Fibroblast of skin of right biceps (primary cell): ENCODE data around the gene ZNF319.

Source experiments
- DNase-seq: peaks from one replicate; pipeline ENCODE4 v3.0.0-alpha.2; 2013

ZNF319 gene

DNA sequence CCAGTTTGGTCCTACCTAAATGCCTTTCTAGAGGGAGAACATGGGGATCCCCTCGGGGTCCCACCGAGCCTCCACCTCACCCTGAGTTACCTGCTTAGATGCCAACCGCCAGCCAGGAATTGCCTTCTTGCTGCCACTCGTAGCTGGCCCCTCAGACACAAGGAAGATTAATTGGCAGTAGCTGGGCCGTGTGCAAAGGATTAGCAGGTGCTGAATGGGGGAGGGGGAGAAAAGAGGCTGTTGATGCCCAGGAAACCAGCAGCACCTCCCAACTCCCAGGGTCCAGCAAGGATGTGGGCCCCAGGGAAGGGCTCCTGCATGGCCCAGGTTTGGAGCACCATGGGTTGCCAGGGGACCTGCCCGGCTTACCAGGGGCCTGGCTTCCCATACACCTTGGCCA, 29.5 kb downstream of the ZNF319 start, which contains the start of gene CNGB1:
TSS of gene CNGB1 (minus strand) at position 159 of the 400 bp plus-strand sequence. CDS start 3,842 bp downstream, outside the sequence.
- DNase-seq = no peak

DNA sequence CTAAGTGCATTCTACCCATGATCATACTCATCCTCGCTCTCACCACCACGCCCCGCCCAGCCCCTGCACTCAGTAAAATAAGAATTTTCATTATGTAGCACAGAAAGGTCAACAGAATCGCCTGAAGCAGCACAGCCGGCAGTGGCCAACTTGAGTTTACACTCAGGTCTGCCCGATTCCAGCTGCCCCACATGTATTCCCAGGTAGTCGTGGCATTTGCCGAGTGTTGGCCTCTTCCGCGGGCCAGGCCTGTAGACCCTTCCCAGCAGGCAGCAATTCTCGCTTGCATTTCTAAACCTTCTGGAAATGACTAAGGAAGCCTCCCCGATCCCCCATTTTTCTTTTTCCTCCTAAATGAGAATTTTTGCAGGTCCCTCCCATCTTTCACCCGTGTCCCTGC, 30.2 kb downstream of the ZNF319 start:
- no peak for DNase-seq

DNA sequence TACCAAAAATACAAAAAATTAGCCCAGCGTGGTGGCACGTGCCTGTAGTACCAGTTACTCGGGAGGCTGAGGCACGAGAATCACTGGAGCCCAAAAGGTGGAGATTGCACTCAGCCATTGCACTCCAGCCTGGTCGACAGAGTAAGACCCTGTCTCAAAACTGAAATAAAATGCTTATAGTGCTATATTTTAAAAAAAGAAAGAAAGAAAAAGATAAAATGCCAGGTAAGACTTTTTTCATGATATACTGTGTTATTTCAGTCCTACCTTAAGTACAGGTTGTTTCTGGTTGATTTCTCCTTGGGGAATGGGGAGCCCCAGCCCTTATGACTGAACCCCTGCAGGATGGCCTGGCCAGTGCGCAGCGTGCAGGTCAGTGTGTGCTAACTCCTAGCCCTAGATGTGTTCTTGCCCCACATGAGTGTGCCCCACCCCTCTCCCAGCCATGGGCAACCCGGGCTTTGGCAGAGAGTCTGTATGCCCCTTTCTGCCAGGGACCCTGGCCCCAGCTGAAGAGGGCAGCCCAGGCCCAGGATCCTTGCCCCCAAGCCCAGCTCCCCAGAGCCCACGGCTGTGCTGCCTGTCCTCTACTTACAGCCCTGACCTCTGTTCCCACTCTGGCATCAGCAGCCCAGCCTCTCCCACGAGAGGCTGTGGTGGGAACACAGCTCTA, 30.9 kb downstream of the ZNF319 start:
- DNase-seq = no peak

DNA sequence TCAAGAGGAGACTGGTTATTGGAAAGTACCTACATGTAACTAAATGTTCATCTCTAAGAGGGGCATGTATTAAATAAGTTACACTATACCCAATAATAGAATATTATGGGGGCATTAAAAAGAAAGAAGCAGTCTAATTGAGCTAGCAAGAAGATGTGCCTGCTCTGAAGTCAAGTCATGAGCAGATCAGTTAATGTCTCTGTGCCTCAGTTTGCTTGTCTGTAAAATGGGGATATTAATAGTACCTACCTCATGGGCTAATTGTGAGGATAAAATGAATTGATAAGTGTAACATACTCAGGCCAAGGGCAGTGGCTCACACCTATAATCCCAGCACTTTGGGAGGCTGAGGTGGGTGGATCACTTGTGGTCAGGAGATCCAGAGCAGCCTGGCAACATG, 32.6 kb downstream of the ZNF319 start:
- DNase-seq = no peak

DNA sequence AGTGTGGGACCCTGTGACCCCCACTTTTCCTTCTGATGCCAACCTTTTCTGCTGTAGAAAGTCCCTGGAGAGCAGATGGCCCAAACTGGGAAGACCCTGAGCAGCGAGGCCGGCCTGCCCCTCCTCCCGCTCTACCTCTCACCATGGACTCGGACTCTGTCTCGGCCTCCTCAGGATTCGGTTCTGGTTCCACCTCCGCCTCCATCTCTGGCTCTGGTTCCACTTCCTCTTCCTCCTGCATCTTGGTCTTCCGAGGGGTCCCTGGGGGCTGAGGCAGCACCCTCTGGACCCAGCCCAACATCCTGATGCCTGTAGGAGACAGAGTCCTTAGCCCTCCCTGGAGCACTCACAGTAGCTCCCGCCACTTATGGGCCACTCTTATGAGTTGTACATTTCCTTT, 33.5 kb downstream of the ZNF319 start:
- DNase-seq = no peak

DNA sequence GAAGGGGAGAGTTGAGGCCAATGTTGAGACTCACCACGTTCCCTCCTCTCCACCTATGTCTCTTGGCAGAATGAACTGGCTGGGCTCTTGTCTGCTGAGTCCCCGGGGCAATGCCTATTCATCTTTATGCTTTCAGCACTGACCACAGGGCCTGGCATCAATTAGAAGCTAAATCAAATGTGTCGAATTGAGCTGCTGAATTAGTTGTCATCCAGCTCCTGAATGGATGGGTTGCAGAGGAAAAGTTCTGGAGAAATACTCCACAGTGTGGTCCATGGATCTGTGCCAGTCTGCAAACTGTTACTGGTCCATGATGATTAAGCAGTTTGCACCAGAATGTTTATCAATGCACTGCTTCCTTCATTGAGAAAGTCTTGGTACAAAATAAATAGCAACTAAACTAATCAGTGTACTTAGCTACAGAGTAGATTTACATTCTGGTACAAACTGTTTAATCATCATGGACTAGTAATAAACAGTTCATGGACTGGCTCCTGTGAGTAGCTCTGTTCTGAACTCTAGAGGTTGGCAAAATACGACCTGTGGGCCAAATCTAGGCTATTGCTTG, 34.2 kb downstream of the ZNF319 start:
- DNase-seq = no peak

DNA sequence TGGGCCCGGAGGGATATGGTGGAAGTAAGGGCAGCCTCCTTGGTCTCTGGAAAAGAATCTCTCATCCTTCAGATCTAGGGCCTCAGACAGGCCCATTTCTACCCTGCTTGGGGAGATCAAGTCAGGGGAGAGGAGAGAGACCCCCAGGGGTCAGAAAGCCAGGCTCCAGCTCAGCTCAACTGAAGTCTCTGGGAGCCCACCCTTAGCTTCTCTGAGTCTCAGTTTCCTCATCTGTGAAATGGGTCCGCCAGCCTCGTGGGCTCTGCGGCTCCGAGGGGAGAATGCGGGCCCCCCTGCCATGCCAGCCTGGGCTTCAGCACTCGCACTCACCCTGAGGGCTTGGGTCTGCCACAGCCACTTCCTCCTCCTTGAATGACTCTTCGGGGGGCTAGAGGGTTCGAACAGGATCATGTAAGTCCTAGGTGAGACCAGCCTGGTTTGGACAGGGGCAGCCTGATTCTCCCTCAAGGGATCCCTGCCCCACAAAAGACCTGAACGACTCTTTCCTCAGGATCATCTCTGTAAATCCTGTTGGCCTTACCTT, 36.2 kb downstream of the ZNF319 start:
- DNase-seq = no peak

DNA sequence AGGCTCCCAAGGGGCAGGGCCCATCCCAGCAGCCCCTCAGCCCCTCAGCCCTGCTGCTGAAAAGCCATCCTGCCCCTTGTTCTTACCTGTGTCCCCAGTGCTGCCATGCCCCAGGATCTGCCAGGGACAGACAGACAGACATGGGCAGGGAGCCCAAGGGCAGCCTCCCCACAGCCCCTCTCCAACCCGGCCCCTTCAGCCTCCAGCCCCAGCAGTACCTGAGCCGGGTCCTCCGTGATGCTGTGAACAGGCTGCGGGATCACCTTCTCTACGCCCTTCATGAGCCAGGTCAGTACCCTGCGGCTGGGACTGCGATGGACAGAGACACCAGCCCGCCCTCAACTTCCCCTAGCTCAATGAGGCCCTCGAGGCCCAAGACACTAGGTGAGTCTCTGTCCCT, 37.7 kb downstream of the ZNF319 start:
- no peak for DNase-seq

DNA sequence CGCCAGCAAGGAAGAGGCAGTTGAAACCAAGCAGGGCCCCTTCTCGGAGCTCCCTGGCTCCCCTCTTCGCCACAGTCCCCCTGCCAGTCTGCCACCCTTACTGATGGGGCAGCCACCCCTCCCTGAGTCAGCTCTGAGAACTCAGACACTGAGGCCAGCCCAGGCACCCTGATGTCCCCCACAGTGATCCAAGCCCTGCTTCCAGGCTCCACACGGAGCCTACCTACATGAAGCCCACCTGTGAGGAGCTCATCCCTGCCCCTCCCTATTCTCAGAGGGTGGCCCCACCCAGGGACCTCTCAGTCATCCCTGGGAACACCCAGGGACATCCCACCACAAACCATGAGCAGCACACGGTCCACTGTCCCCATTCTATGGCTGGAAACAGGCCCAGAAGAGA, 38.4 kb downstream of the ZNF319 start:
- no peak for DNase-seq

DNA sequence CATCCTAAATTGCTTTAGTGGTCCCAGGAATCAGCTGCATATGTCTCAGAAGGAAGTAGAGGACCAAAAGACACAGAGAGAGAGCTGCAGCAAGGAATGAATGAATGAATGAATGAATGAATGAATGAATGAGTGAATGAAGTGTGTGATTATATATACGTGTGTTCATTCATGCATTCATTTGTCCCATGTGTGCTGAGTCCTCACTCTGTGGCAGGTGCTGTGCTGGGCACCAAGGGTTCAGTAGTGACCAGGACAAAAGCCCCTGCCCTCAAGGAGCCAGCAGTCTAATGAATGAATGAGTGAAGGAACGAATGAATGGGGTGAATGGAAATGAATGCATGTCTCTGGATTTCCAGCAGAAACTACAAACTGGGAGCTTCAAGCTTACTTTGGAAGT, 38.9 kb downstream of the ZNF319 start:
- no peak for DNase-seq

DNA sequence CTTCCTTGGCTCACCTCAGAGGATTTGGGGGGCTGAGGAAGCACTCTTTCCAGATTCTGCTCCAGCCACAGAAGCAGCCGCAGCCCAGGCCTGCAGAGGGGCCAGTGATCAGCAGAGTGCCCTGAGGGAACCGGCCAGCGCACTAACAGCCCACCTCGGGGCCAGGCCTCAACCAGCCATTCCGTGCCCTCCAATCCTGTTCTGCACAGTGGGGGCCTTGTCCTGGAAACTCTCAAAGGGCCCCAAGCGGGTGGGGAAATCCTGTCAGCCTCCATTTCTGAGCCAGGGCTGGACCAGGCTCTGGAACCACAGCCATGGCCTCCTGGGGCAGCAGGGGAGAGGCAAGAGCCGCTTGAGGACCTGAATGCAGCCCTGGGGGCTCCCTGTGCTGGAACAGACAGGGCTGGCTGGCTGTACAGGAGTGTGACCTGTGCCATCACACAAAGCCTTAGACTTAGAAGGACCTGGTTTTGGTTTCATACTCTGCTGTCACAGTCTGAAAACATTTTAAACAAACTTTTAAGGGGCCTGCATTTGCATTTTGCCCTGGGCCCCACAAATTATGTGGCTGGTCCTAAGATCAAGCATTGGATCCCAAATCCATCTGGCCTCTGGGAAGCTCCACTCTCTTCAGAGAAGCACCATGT, 39.5 kb downstream of the ZNF319 start:
- no peak for DNase-seq

DNA sequence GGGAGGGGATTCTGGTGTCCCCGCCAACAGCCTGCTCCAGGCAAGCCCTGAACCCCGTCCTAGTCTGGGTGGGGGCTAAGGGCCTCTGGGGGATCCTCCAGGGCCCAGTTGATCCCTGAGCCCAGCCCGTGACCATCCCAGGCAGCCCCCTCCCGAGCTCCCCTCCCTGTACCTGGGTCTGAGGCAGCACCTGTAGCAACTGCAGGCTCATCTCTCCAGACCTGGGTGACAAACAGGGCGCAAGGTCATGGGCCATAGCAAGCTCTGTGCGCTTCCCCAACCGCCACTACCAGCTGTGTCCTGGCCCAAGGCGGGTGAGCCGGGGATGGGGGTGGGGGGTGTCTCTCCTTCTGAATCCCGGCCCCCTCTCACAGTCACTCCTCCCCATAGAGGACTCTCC, 40.2 kb downstream of the ZNF319 start:
- no peak for DNase-seq

DNA sequence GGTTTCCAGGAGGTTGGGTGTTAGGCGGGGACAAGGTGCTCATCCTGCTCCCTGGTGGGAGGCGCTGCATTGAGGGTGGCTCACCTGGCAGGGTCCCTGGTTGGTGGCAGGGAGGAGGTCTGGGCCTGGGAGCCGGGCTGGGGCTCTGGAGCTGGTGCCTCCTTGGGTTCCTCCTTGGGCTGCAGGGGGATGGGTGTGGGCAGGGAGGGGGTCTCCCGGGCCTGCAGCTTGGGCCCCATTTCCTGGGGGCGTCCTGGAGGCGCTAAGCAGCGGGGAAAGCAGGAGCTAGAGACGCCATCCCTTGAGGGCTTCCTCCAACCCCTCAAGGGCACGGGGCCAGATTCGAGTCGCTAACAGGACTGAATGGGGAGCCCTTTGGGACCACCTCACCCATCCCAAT, 40.7 kb downstream of the ZNF319 start:
- DNase-seq = no peak

DNA sequence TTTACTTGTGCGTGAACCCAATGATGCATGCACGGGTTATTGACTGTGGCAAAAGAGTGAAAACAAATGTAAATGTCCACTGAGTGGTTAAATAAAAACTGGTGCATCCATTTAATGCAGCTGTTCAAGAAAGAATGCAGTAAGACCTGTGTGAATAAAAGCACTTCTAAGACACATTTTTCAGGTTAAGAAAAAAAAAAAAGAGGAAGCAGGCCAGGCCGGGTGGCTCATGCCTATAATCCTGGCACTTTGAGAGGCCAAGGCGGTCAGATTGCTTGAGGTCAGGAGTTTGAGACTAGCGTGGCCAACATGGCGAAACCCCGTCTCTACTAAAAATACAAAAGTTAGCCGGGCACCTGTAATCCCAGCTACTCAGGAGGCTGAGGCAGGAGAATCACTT, 41.4 kb downstream of the ZNF319 start:
- DNase-seq = no peak

DNA sequence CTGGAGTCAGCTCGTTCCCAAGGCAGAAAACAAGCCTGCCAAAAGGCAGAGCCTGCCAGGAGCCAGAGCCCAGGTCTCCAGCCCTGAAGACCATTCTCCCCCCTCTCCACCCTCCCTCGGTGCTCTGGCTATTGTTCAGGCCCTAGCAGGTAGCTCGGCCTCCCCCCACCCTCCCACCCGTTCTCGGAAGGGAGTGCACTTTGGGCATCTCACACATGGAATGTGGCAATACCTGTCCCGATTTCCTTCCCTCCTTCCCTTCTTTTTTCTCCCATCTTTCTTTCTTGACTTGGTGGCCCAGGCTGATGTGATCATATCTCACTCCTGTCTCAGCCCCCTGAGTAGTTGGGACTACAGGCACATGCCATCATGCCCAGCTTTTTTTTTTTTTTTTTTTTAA, 41.9 kb downstream of the ZNF319 start:
- no peak for DNase-seq

DNA sequence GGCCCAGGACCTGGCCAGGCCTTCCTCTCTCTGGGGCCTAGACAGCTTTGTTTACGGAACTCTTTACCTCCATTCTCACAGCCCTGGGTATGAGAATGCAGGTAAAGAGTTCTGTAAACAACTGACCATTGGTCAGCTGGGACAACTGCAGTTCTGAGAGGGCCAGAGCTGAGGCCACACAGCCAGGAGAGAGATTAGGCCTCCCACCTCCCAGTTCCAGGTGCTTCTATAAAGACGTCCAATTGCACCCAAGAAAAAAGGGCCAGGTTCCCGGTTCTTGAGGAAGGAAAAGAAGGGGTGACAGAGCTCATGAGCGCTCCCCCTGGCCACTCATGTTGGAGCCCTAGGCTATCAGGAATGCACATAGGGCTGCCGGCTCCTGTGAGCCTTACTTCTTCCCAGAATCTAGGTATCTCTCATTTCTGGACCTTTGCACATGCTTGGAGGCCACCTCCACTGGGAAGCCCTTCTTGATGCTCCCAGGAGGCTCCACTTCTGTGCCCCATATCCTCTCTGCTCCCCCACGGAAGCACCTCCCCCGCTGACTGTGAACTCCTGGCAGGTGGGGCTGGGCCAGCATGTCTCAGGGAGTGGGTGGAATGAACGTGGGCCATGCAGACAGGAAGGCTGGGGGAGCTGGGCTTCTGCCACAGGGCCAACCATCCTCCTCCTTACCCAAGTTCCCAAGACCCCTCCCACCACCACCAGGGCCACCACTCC, 42.6 kb downstream of the ZNF319 start:
- DNase-seq = no peak

DNA sequence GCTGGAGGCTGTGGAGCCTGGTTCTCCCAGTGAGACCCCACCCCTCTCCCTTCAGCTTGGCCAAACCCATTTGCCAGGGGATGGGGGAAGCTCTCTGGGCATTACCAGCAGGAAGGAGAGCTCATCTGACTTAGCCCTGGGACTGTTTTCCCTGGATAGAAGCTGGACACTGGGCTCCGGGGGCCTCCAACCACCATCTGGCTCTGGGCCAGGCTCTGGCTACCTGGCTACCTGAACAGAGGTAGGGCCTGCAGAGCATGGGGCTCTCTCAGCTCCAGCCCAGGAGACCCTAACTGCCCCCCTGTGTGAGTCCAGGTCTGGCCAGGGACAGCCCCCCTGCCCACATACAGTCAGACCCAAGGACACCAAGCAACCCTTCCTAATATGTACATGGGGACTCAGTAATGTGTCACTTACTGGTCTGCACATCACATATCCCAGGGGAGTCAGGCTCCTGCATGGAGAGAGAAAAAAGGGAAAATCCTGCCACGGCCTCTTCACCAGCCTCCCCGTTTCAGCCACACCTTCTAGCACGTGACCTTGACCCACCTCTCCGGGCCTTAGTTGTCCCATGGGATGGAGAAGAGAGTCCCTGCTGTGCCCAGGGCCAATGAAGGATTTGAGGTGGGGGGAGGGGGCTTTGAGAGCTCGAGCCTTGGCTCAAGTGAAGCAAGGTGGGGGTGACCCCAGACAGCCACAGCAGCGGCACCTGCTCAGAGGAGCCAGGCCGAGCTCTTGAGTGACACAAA, 43.4 kb downstream of the ZNF319 start:
- DNase-seq = no peak

DNA sequence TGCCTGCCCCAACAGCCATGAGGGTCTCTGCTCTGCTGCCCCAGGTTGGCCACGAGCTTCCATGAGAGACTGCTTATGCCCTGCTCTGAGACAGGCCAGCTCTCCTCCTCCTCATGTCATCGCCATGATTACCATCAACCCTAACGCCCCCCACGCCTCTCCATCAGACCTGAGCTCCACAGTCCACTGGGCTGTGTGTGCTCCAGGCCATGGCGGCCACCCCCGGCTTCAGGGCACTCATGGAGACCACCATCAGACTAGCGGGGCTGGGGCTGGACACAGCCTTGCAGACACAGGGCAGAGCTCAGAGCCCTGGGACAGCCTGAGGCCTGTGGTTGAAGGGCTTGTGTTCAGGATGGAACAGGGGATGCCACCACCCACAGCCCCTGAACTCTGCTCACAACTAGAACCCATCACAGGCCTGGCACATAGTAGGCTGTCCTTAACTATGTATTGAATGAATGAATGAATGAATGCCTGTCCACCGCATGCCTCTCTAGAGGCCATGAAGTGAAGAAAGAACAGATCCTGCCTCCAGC, 44.1 kb downstream of the ZNF319 start:
- DNase-seq = no peak

DNA sequence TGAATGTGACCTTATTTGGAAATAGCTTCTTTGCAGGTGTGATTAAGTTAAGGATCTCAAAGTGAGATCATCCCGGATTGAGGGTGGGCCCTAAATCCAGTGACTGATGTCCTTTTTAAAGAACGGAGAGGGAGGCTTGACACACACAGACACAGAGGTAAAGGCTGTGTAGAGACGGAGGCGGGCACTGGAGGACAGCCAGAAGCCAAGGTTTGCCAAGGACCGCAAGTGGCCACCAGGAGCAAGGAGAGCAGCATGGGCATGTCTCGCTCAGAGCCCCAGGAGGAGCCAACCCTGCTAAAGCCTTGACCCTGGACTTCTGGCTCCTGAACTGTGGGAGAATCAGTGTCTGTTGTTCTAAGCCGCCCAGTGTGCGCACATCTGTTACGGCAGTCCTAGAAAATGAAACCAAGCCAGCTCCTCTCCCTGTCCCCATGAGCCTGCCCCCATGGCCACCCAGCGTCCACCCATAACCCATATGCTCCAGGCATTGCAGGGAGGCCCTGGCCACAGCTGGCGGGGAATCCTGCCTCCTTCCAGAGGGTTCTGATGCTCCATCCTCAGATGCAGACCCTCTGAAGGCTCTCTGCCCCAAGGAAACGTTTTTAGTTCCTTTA, 44.8 kb downstream of the ZNF319 start:
- no peak for DNase-seq

DNA sequence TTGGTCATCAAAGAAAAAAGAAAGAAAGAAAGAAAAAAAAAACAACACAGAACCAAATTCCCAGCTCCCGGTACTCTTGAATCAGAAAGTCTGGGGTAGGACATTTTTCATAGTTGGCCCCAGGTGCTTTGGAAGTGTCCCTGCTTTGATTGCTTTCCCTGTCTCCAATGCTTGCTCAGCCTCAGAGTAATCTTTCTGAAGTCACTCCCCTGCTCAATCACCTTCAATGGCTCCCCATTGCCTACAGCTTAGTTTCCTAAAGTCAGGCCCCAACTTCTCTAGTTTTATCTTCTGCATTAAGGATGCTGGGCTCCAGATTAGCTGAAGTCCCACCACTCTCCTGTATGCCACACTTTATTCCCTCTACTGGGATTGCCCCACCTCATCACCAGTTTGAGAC, 46.6 kb downstream of the ZNF319 start:
- DNase-seq = no peak

DNA sequence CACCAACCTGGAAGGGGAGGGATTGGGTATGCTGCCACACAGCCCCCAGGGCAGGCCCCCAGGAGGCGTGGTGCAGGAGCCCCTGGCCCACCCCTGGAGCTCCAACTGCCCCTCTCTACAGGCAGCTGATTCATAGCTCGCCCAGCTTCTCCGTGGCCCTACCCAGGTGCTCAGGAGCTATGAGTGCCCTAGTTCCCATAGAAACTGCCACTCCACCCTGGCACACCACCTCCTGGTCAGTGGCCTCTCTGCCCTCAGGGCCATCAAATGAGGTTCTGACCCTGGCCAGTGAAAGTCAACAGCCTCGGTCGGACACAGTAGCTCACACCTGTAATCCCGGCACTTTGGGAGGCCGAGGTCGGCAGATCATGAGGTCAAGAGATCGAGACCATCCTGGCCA, 47.6 kb downstream of the ZNF319 start:
- DNase-seq = no peak
